ENCODE results near the gene LSS. TPM values are rescaled to one million over a fixed set of nuclear protein-coding genes. Genes with fewer than 3 reads are reported as not detected.
A peak's percentile ranks its signal among the peaks of the same experiment; 100 is the strongest.
"Not testable (repeated sequence)": the region's sequence is repeated elsewhere in the genome, so short reads cannot be mapped to it uniquely, and the experiment has no call there.

Gene LSS
- total RNA-seq, 2 donors from 2014 or later = 78.1 to 109 TPM

DNA sequence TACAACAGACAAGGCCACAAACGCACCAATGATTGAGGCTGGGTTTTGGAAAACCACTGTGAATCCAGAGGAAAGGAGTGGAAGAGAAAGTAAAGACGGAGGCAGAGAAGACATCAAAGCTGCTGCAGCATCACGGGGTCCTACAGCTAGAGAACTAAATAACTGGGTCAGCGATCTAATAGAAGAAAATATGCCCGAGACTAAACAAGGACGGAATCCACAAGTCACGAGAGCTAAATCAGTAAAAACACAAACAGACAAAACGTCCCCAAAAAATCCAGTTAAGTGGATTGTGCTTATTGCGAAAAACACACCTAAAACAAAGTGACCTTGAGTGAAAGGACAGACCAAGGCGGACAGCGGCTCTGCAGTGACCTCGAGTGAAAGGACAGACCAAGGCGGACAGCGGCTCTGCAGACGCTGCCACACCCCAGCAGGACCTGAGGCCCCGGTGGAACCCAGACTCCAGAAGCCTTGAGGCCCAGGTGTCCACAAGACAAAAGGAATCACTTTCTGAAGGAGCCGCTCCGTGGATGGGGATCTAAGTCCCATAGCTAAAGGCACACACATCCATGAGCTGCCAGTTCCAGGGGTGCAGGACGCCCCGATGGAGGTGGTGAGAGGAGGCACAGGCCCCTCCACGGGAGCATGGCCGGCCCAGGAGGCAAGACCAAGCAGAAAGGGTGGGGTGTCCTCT is 79.2 kb downstream of the LSS start:
- no peak overlapping the region for H3K27ac ChIP-seq
- no peaks in the 10 kb centered on the region for H3K9me3 ChIP-seq

DNA sequence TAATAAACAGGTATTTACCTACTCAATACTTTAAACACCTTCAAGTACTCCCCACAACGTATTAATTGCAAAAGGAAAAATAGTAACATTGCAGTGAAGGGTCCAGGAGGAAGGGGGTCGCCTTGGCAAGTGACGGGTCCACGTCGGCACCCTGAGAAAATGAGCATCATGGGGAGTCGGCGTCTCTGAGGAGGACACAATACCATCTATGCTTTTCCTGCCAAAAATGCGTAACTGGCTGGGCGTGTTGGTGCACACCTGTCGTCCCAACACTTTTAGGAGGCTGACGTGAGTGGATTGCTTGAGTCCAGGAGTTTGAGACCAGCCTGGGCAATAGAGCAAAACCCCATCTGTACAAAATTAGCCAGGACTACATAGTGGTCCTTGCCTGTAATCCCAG is 80.5 kb downstream of the LSS start:
- Histone ChIP-seq H3K4me3 (no peak overlapping the region), H3K27ac (no peak overlapping the region), H3K27me3 (replicated peaks; ENCODE audit: insufficient read depth) (no peaks in the 10 kb centered on the region), H3K4me1 (ENCODE audit: control insufficient read depth in 1 of 2, low read depth in 2 of 2) (peaks cover 0 to 9% of the 10 kb centered on the region in 2 donors), H3K9me3 (no peaks in the 10 kb centered on the region), H3K36me3 (no peaks in the 10 kb centered on the region)
- DNase-seq (ENCODE audit: low spot score) (no peak), ATAC-seq (ENCODE audit: insufficient number of reproducible peaks, low FRiP score, low read depth) (no peak)
- TF ChIP-seq, protein P1, sequence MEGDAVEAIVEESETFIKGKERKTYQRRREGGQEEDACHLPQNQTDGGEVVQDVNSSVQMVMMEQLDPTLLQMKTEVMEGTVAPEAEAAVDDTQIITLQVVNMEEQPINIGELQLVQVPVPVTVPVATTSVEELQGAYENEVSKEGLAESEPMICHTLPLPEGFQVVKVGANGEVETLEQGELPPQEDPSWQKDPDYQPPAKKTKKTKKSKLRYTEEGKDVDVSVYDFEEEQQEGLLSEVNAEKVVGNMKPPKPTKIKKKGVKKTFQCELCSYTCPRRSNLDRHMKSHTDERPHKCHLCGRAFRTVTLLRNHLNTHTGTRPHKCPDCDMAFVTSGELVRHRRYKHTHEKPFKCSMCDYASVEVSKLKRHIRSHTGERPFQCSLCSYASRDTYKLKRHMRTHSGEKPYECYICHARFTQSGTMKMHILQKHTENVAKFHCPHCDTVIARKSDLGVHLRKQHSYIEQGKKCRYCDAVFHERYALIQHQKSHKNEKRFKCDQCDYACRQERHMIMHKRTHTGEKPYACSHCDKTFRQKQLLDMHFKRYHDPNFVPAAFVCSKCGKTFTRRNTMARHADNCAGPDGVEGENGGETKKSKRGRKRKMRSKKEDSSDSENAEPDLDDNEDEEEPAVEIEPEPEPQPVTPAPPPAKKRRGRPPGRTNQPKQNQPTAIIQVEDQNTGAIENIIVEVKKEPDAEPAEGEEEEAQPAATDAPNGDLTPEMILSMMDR (IDR thresholded peaks at IDR 0.05) = no peak

More for the DNA sequence above, 79.2 kb downstream of the LSS start:
- TF ChIP-seq, protein P1 (IDR thresholded peaks at IDR 0.05) = no peak
- Histone ChIP-seq H3K27me3 (replicated peaks; ENCODE audit: insufficient read depth) (no peaks in the 10 kb centered on the region), H3K4me3 (no peak overlapping the region), H3K36me3 (no peaks in the 10 kb centered on the region), H3K4me1 (ENCODE audit: control insufficient read depth in 1 of 2, low read depth in 2 of 2) (peaks cover 0 to 8% of the 10 kb centered on the region in 2 donors)
- DNase-seq (ENCODE audit: low spot score) (no peak), ATAC-seq (ENCODE audit: insufficient number of reproducible peaks, low FRiP score, low read depth) (no peak)

DNA sequence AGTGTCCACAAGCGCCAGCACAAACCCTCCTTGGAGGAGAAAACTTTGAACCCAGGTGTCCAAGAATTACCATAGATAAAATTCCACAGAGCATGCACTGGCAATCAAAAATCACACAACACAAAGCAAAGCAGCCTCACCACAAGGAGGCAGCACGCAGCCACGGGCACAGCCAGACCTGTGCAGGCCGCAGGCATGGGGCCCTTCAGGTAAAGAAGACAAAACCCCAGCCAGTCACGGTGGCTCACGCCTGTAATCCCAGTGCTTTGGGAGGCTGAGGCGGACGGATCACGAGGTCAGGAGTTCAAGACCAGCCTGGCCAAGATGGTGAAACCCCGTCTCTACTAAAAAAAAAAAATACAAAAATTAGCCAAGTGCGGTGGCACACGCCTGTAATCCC is 81.1 kb downstream of the LSS start:
- not testable (repeated sequence) for ATAC-seq (ENCODE audit: insufficient number of reproducible peaks, low FRiP score, low read depth); H3K27ac ChIP-seq; DNase-seq (ENCODE audit: low spot score); H3K9me3 ChIP-seq; H3K4me1 ChIP-seq (ENCODE audit: control insufficient read depth in 1 of 2, low read depth in 2 of 2); H3K27me3 ChIP-seq (replicated peaks; ENCODE audit: insufficient read depth); H3K4me3 ChIP-seq; H3K36me3 ChIP-seq
- TF ChIP-seq, protein P1 (IDR thresholded peaks at IDR 0.05) = peak; percentile 11

DNA sequence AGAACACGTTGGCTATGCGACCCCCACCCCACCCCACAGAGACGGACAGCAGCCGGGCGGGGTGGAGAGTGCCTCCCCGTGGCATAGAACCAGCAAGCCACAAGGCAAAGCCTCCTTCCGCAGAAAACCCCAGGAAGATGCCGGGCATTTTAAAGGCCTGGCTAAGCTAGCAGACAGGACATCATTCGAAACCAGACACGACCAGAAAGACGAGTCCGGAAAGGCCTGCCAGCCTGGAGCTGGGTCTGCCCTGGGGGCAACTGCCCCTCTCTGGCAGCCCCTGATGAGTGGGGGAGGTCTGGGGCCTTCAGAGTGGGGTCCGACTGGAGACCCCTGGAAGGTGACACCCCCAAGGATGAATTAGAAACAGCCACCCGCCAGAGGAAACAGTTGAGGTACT is 81.7 kb downstream of the LSS start:
- Histone ChIP-seq H3K4me3 (no peak overlapping the region), H3K4me1 (ENCODE audit: control insufficient read depth in 1 of 2, low read depth in 2 of 2) (peaks cover 0 to 6% of the 10 kb centered on the region in 2 donors), H3K9me3 (no peaks in the 10 kb centered on the region), H3K36me3 (no peaks in the 10 kb centered on the region), H3K27ac (no peak overlapping the region), H3K27me3 (replicated peaks; ENCODE audit: insufficient read depth) (no peaks in the 10 kb centered on the region)
- DNase-seq (ENCODE audit: low spot score) (no peak), ATAC-seq (ENCODE audit: insufficient number of reproducible peaks, low FRiP score, low read depth) (no peak)
- TF ChIP-seq, protein P1 (IDR thresholded peaks at IDR 0.05) = no peak

DNA sequence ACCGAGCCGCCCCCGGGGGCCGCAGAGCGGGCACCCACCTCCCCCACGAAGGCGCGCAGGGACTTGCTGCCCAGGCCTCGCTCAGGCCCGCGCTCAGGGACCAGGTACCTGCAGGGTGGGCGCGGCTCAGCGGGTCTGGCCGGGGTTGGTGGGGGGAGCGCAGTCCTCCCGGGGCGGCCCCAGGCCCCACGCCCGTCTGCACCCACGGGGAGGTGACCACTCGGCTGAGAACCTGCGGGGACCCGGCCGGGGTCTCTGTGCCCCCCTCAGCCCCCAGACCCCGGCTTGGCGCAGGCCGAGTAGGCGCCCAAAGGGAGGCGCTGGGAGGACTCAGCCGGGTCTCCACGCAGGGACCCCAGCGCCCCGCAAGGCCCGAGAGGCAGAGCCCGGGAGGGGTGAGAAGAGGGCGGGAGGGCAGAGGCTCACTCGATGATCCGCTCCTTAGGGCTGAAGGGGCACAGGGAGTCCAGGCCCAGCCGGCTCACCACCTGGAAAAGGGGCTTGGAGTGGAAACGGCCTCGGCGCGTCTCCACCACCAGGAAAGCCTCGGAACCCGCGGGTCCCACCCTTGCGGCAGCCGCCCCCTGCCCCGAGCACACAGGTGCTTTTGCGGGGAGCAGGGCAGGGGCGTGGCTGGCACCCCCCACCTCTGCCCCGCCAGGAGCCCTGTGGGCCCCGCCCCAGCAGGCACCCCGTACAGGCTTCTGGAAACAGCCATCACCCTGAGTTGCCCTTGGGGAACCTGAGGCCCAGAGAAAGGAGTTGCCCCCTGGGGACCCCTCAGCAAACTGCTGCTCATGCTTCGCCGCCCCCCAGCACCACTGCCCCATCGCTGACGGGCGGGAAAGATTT is 82.5 kb downstream of the LSS start:
- TF ChIP-seq, protein P1 (IDR thresholded peaks at IDR 0.05) = no peak
- Histone ChIP-seq H3K27ac (no peak overlapping the region), H3K4me3 (no peak overlapping the region), H3K36me3 (no peaks in the 10 kb centered on the region), H3K4me1 (ENCODE audit: control insufficient read depth in 1 of 2, low read depth in 2 of 2) (peaks cover 0 to 6% of the 10 kb centered on the region in 2 donors), H3K9me3 (no peaks in the 10 kb centered on the region), H3K27me3 (replicated peaks; ENCODE audit: insufficient read depth) (no peaks in the 10 kb centered on the region)
- no peak for ATAC-seq (ENCODE audit: insufficient number of reproducible peaks, low FRiP score, low read depth)
- DNase-seq (ENCODE audit: low spot score) = no peak

All from thoracic aorta (tissue), 2 donors.